CD4-positive, alpha-beta T cell (primary cell): ENCODE results near the gene FRMPD3. TPM values are rescaled to one million over a fixed set of nuclear protein-coding genes. Genes with fewer than 3 reads are reported as not detected.

Source experiments
- ATAC-seq: fragments of 200-7000 bp; cut with Tn5 transposase; one replicate; pipeline ENCODE4 v1.10.0; 2022; ENCODE audit warnings: mild to moderate bottlenecking; ENCODE audit not compliant: poor library complexity
- CTCF ChIA-PET: fragments of 350-600 bp; sonication (Branson Sonifier 250); formaldehyde crosslinking; loops from one replicate; lab custom pipeline; 2021; ENCODE audit warnings: antibody characterized with exemption, inconsistent platforms; lab: Charles Lee
- POLR2A ChIA-PET: fragments of 350-600 bp; sonication (Branson Sonifier 250); formaldehyde crosslinking; loops from one replicate; lab custom pipeline; 2021; ENCODE audit warnings: antibody characterized with exemption, inconsistent platforms; lab: Charles Lee
- DNase-seq, 14 experiments: peaks; one replicate each; pipeline ENCODE4 v3.0.0-alpha.2; 2013 to 2020; ENCODE audit warnings: mixed read lengths in 2 of 14
- H3K27ac ChIP-seq, 2 donors: one replicate each; pipeline versions ENCODE4 v1.5.1 to v1.7.0; 2013; ENCODE audit warnings: low read length in 2 of 2, low read depth in 1 of 2, mild to moderate bottlenecking in 1 of 2
- H3K27me3 ChIP-seq, 2 experiments: 1 replicate in 1 of 2; 2 replicates in 1 of 2; pipeline versions ENCODE4 v1.6.1 to v1.7.0; 2013; ENCODE audit warnings: low read length in 2 of 2, control low read depth in 1 of 2, mild to moderate bottlenecking in 1 of 2, moderate library complexity in 1 of 2; ENCODE audit not compliant: insufficient read depth in 2 of 2, control insufficient read depth in 1 of 2
- H3K36me3 ChIP-seq: one replicate; pipeline ENCODE4 v1.6.1; 2013; ENCODE audit warnings: low read length, control low read depth; ENCODE audit not compliant: insufficient read depth
- H3K4me1 ChIP-seq: one replicate; pipeline ENCODE4 v1.6.1; 2013; ENCODE audit warnings: low read length, control low read depth; ENCODE audit not compliant: insufficient read depth
- H3K4me3 ChIP-seq: one replicate; pipeline ENCODE4 v1.5.1; 2013; ENCODE audit warnings: mild to moderate bottlenecking, low read length, moderate library complexity
- H3K9me3 ChIP-seq, 2 experiments: 1 replicate in 1 of 2; 2 replicates in 1 of 2; pipeline versions ENCODE4 v1.6.1 to v1.7.0; 2013; ENCODE audit warnings: low read length in 2 of 2, mild to moderate bottlenecking in 2 of 2, control low read depth in 1 of 2, moderate library complexity in 1 of 2; ENCODE audit not compliant: control insufficient read depth in 1 of 2, insufficient read depth in 1 of 2
- H3K27ac Mint-ChIP-seq: one replicate; pipeline ENCODE4 v1.8.0; 2020; ENCODE audit warnings: mixed read lengths
- H3K27me3 Mint-ChIP-seq: one replicate; pipeline ENCODE4 v1.8.0; 2021; ENCODE audit warnings: mixed read lengths
- H3K36me3 Mint-ChIP-seq: one replicate; pipeline ENCODE4 v1.8.0; 2021; ENCODE audit warnings: low read depth, mixed read lengths
- H3K4me1 Mint-ChIP-seq: one replicate; pipeline ENCODE4 v1.8.0; 2021; ENCODE audit warnings: low read depth, mixed read lengths
- H3K4me3 Mint-ChIP-seq: one replicate; pipeline ENCODE4 v1.8.0; 2020; ENCODE audit warnings: mild to moderate bottlenecking, mixed read lengths
- H3K9me3 Mint-ChIP-seq: one replicate; pipeline ENCODE4 v1.8.0; 2020; ENCODE audit warnings: mixed read lengths
- CTCF ChIP-seq: fragments of 200-600 bp; IDR thresholded peaks from one replicate; pipeline ENCODE4 v1.8.0; 2022; ENCODE audit warnings: antibody characterized with exemption, mild to moderate bottlenecking
- intact Hi-C, 2 experiments: fragments of 100-400 bp; cut with DNase I in 1 of 2; cut with micrococcal nuclease in 1 of 2; formaldehyde crosslinking; loops; one replicate each; pipeline versions ENCODE4 v1.15.1 to v1.9.0; 2023 to 2025; cut with DNase I, micrococcal nuclease
- total RNA-seq, 174 experiments: library from RNA in 2 of 174; stranded (reverse) in 2 of 174; gene quantifications; one replicate each; pipeline ENCODE4 v1.2.3 and lab custom pipeline; 2021 to 2026

Gene FRMPD3
- total RNA-seq, 2 experiments from 2014 or later, result 0.06 TPM; not detected in 1

DNA sequence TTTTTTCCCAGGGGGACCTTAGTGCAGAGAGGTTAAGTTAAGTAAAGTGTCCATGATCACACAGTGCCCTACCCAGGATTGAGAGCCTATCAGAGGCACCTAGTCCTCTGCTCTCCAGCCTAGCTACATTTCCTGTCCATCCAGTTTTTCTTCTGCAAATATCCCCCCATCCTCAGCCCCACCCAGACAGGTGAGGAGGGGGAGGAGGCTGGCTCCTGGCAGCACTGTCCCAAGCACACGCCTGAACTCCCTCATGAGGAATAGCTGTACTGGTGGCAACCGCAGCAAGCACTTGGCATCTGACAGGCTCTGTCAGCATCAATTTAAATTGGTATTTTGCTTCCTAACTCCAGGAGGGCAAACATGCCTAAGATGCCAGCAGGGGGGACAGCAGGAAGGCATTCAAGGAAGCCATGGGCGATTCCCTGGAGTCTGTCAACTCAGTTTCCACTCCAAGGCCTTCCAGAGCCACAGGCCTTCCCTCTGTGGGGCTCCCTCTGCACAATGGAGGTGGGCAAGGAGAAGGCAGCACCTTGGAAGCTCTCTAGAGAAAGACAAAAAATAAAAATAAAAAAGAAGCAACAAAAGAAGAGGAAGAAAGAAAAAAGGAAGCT lies 6.4 kb upstream of the FRMPD3 start:
- intact Hi-C loops, result no loop called here
- POLR2A ChIA-PET, result no interaction called here
- TF ChIP-seq CTCF, result no peak

DNA sequence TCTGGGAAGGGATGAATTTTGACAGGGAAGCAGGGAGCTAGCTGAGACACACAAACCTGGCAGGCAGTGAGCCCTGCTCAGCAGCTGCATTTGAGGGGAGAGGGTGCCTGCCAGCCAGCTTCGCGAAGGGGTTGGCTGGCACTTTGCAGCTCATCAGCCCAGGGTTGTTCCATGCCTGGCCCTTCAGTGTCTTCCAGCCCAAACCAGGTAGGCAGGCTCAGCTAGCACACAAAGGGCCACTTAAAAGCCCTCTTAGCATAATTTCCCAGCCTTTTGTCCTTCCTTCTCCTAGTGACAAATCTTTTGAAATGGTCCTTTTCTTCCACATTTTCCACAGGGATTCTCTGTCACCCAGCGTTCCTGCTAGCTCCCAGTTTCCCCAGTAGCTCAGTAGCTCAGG lies 4.3 kb upstream of the FRMPD3 start:
- Mint-ChIP-seq H3K4me1 (no peaks in the 10 kb centered on the region), H3K27ac (no peak overlapping the region), H3K9me3 (no peaks in the 10 kb centered on the region), H3K27me3 (peaks cover 36% of the 10 kb centered on the region), H3K36me3 (no peaks in the 10 kb centered on the region), H3K4me3 (no peak overlapping the region)
- intact Hi-C loops, result no loop called here
- Histone ChIP-seq H3K9me3 (no peaks in the 10 kb centered on the region), H3K27ac (no peak overlapping the region), H3K4me3 (no peak overlapping the region), H3K27me3 (peaks cover 6 to 21% of the 10 kb centered on the region in 2 experiments), H3K4me1 (peaks cover 8% of the 10 kb centered on the region), H3K36me3 (no peaks in the 10 kb centered on the region)
- ATAC-seq (no peak), DNase-seq (no peak)
- TF ChIP-seq CTCF, result no peak
- ChIA-PET CTCF (no interaction called here), POLR2A (no interaction called here)

More for the DNA sequence above, 6.4 kb upstream of the FRMPD3 start:
- no peak overlapping the region for H3K4me3 ChIP-seq
- CTCF ChIA-PET, result interaction anchor here (1.3 kb wide), 1 partner anchor 9 kb away, joined by 3 read pairs; no protein-coding TSS in a partner anchor
- no peak overlapping the region for H3K4me3 Mint-ChIP-seq
- H3K27me3 Mint-ChIP-seq, result peaks cover 26% of the 10 kb centered on the region
- H3K4me1 ChIP-seq, result no peaks in the 10 kb centered on the region
- no peak overlapping the region for H3K27ac ChIP-seq
- ATAC-seq, result no peak
- DNase-seq, result no peak
- no peaks in the 10 kb centered on the region for H3K9me3 ChIP-seq
- H3K27me3 ChIP-seq, result peaks cover 3 to 15% of the 10 kb centered on the region in 2 experiments
- H3K4me1 Mint-ChIP-seq, result no peaks in the 10 kb centered on the region
- no peak overlapping the region for H3K27ac Mint-ChIP-seq
- no peaks in the 10 kb centered on the region for H3K9me3 Mint-ChIP-seq
- H3K36me3 Mint-ChIP-seq, result no peaks in the 10 kb centered on the region
- H3K36me3 ChIP-seq, result no peaks in the 10 kb centered on the region

- peaks cover 41% of the 10 kb centered on the region for H3K27me3 Mint-ChIP-seq
- ChIA-PET CTCF (no interaction called here), POLR2A (no interaction called here)
- no peaks in the 10 kb centered on the region for H3K9me3 Mint-ChIP-seq
- Histone ChIP-seq H3K27ac (no peak overlapping the region), H3K9me3 (no peaks in the 10 kb centered on the region), H3K36me3 (no peaks in the 10 kb centered on the region), H3K4me3 (no peak overlapping the region), H3K4me1 (peaks cover 10% of the 10 kb centered on the region), H3K27me3 (peaks cover 6 to 21% of the 10 kb centered on the region in 2 experiments)
- no peak overlapping the region for H3K4me3 Mint-ChIP-seq
- TF ChIP-seq CTCF, result no peak
- no peaks in the 10 kb centered on the region for H3K36me3 Mint-ChIP-seq
- peaks cover 2% of the 10 kb centered on the region for H3K4me1 Mint-ChIP-seq
- ATAC-seq (no peak), DNase-seq (no peak)
- intact Hi-C loops, result no loop called here
- H3K27ac Mint-ChIP-seq, result no peak overlapping the region
These were observed 3.8 kb upstream of the FRMPD3 start for GRCh38 chrX:107445631-107446030.
